BE2C (cell line): ENCODE data around the gene PAFAH2.

Experiments used
- DNase-seq: peaks from one replicate; pipeline ENCODE4 v3.0.0-alpha.2; 2020
- H3K27me3 ChIP-seq: fragments of 250-450 bp; sonication (Bioruptor Pico); 2 replicates; pipeline ENCODE4 v1.5.1; 2020; ENCODE audit warnings: mild to moderate bottlenecking
- H3K36me3 ChIP-seq: fragments of 250-450 bp; sonication (Bioruptor Pico); 2 replicates; pipeline ENCODE4 v1.5.1; 2020; ENCODE audit warnings: mild to moderate bottlenecking
- H3K4me1 ChIP-seq: fragments of 250-450 bp; sonication (Bioruptor Pico); 2 replicates; pipeline ENCODE4 v1.5.1; 2020
- H3K4me3 ChIP-seq: 2 replicates; pipeline ENCODE4 v1.5.1; 2011; ENCODE audit warnings: low read depth, low read length
- H3K9me3 ChIP-seq: fragments of 250-450 bp; sonication (Bioruptor Pico); 2 replicates; pipeline ENCODE4 v1.5.1; 2020
- CTCF ChIP-seq: IDR thresholded peaks from 2 replicates; pipeline ENCODE4 v1.5.1; 2012; ENCODE audit warnings: mild to moderate bottlenecking, low read depth, low read length

Gene PAFAH2

GRCh38 chr1:25916460-25916859 lies 81.4 kb downstream of the PAFAH2 start:
- TF ChIP-seq CTCF = no peak
- no peaks in the 10 kb centered on the region for H3K9me3 ChIP-seq
- no peaks in the 10 kb centered on the region for H3K36me3 ChIP-seq
- no peaks in the 10 kb centered on the region for H3K27me3 ChIP-seq
- no peak overlapping the region for H3K4me3 ChIP-seq
- H3K4me1 ChIP-seq = no peaks in the 10 kb centered on the region
- DNase-seq = no peak

- no peak overlapping the region for H3K4me3 ChIP-seq
- no peaks in the 10 kb centered on the region for H3K9me3 ChIP-seq
- no peak for DNase-seq
- H3K4me1 ChIP-seq = no peaks in the 10 kb centered on the region
- no peaks in the 10 kb centered on the region for H3K36me3 ChIP-seq
- no peak for TF ChIP-seq CTCF
- no peaks in the 10 kb centered on the region for H3K27me3 ChIP-seq
Observed at GRCh38 chr1:25914074-25914995, 83.5 kb downstream of the PAFAH2 start.

DNA sequence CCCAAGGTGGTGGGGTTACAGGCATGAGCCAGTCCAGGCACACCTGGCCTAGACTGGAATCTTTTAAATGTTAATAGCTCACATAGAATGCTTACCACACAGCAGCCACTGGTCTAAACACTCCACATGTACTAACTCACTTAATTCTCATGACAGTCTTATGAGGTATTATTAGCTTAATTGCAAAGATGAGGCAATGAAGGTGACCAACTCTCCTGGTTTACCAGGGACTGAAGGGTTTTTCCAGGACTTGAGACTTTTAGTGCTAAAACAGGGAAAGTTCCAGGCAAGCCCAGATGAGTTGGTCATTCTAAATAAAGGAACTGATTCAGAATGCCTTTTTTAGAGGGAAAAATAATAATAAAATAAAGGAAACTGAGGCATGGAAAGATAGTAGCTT lies 84.7 kb downstream of the PAFAH2 start:
- H3K9me3 ChIP-seq = no peaks in the 10 kb centered on the region
- no peaks in the 10 kb centered on the region for H3K27me3 ChIP-seq
- H3K36me3 ChIP-seq = no peaks in the 10 kb centered on the region
- no peaks in the 10 kb centered on the region for H3K4me1 ChIP-seq
- no peak overlapping the region for H3K4me3 ChIP-seq
- no peak for DNase-seq
- TF ChIP-seq CTCF = no peak

DNA sequence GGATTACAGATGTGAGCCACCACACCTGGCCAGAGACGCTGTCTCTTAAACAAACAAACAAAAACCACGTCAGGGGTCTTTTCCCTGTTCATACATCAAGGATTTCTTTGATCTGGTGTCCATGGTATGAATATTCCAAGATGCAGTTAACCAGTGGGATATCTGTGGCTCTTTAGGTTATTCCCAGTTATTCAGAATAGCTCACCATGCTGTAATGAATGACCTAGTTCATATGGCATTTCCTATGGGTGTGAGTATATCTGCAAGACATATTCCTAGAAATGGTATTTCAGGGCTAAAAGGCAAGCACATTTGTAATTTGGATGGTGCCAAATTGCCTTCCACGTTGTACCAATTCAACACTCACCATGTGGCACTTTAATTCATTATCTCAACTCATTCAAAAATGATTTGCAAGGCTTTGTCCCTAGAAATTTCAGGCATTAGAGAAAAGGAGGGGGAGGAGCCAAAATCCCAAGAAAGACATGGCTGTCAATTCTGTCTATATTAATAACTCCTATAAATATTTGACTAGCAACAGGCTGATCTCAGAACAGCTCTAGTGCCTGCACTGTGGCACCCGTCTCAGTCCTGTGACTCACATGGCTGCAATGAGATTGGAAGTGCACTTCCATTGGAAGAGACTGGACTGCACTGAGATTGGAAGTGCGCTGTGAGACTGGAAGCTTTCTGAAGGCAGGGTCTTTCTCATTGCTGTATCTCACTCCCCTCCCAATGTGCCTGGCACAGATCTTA lies 85.6 kb downstream of the PAFAH2 start:
- H3K36me3 ChIP-seq = no peaks in the 10 kb centered on the region
- no peaks in the 10 kb centered on the region for H3K27me3 ChIP-seq
- no peaks in the 10 kb centered on the region for H3K4me1 ChIP-seq
- TF ChIP-seq CTCF = no peak
- no peak overlapping the region for H3K4me3 ChIP-seq
- no peak for DNase-seq
- no peaks in the 10 kb centered on the region for H3K9me3 ChIP-seq

DNA sequence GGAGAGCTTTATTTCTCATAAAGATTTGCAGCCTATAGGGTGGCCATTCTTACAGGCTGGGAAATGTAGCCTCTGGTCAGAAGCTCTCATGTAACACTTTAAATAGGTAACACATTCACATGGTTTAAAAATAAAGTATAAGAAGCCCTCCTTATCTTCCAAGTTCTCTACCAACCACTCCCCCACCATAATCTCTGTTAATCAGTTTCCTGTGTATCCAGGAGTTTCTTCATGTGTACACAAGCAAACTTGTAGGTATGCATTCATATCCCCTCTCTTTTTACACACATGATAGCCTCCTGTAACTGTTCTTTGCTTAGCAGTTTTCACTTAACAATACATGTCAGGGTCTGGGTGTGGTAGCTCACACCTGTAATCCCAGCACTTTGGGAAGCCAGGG lies 86.7 kb downstream of the PAFAH2 start:
- TF ChIP-seq CTCF = no peak
- H3K36me3 ChIP-seq = no peaks in the 10 kb centered on the region
- no peak for DNase-seq
- H3K4me1 ChIP-seq = peaks cover 4% of the 10 kb centered on the region; the same call in 1 of the 2 replicates
- no peak overlapping the region for H3K4me3 ChIP-seq
- no peaks in the 10 kb centered on the region for H3K27me3 ChIP-seq
- H3K9me3 ChIP-seq = no peaks in the 10 kb centered on the region
